Fibroblast of mammary gland (primary cell): ENCODE data around the gene JAKMIP2.

Experiments
- DNase-seq: peaks from one replicate; pipeline ENCODE4 v3.0.0-alpha.2; 2010; ENCODE audit warnings: low read depth
- H3K4me3 ChIP-seq: 2 replicates; pipeline ENCODE4 v1.5.1; 2011; ENCODE audit warnings: low read depth, mild to moderate bottlenecking, low read length, moderate library complexity; ENCODE audit not compliant: control insufficient read depth
- CTCF ChIP-seq: conservative IDR thresholded peaks from 2 replicates; pipeline ENCODE4 v1.5.1; 2011; ENCODE audit warnings: low read depth, low read length, inconsistent platforms; ENCODE audit not compliant: control insufficient read depth, insufficient read depth

The JAKMIP2 gene

GRCh38 chr5:147789820-147790219 lies 7.3 kb upstream of the JAKMIP2 start:
- H3K4me3 ChIP-seq, result no peak overlapping the region
- no peak for DNase-seq
- no peak for TF ChIP-seq CTCF

GRCh38 chr5:147788023-147788422 lies 5.5 kb upstream of the JAKMIP2 start:
- no peak for DNase-seq
- no peak for TF ChIP-seq CTCF
- H3K4me3 ChIP-seq, result no peak overlapping the region

GRCh38 chr5:147786142-147786541 lies 3.6 kb upstream of the JAKMIP2 start:
- no peak overlapping the region for H3K4me3 ChIP-seq
- DNase-seq, result no peak
- TF ChIP-seq CTCF, result no peak

- H3K4me3 ChIP-seq, result no peak overlapping the region
- TF ChIP-seq CTCF, result no peak
- DNase-seq, result no peak
Observed at GRCh38 chr5:147784146-147784987, 1.8 kb upstream of the JAKMIP2 start.

GRCh38 chr5:147780924-147781573 lies 1.5 kb downstream of the JAKMIP2 start:
- no peak overlapping the region for H3K4me3 ChIP-seq
- no peak for DNase-seq
- no peak for TF ChIP-seq CTCF

- H3K4me3 ChIP-seq, result no peak overlapping the region
- DNase-seq, result no peak
- no peak for TF ChIP-seq CTCF
Observed at GRCh38 chr5:147779694-147780093, 2.8 kb downstream of the JAKMIP2 start.
